Measurements from ENCODE around the gene ANG. TPM values are rescaled to one million over a fixed set of nuclear protein-coding genes. Genes with fewer than 3 reads are reported as not detected.
A peak's percentile ranks its signal among the peaks of the same experiment; 100 is the strongest.
"Not testable (repeated sequence)": the region's sequence is repeated elsewhere in the genome, so short reads cannot be mapped to it uniquely, and the experiment has no call there.

The ANG gene
- total RNA-seq, result 1 to 10 TPM in 1 of 2 experiments, under 1 TPM in 1; 0.83 to 1.8 TPM

DNA sequence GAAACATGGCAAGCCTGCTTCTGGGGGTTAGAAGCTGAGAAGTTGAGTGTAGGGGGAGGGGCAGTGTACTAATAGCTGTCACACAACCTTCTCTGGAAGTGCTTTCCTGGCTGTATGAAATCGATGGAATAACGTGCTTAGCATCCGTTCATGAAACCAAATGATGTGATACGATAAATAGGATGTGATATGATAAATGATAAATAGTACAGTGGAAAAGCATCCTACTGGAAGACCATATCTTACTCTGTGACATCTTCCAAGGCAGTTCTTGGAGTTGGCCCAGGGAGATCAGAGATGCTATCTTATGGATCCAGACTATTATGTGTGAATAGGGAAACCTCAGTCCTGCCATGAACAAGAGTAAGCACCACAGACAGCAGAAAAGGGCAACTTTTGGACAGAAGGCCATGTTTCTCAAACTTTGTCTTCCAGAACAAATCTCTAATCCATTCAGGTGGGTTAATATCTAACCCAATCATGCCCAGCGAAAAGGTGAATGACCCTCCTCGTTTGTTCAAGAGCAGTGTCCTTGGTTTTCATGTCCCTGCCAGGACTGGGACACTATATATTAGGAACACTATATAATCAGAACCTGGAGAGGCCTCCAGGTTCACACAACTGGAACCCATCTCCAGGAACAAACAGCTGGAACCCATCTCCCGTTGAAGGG is at the start of gene ANG:
ANG (plus strand) TSS at position 598 of the 673 bp plus-strand sequence. CDS start 4,801 bp downstream, outside the sequence.
- ChIA-PET CTCF (interaction anchor here (0.8 to 1.5 kb wide), 2 partner anchors 70 to 75 kb away, joined by 3 to 4 read pairs; no protein-coding TSS in a partner anchor), POLR2A (no interaction called here)
- ATAC-seq, result no peak
- Mint-ChIP-seq H3K27ac (no peak within 1 kb of the TSS), H3K27me3 (no peaks in the 10 kb centered on the region), H3K36me3 (ENCODE audit: low read depth) (no peaks in the 10 kb centered on the region), H3K4me3 (no peak within 1 kb of the TSS), H3K4me1 (peaks cover 21% of the 10 kb centered on the region), H3K9me3 (ENCODE audit: low read depth) (no peaks in the 10 kb centered on the region)
- DNase-seq, result no peak
- intact Hi-C loops (cut with DNase I, micrococcal nuclease), result loop anchor here in 1 of 2 experiments (10.0 kb wide), 1 partner anchor 576 kb away; the partner anchor contains the start of gene HNRNPC

DNA sequence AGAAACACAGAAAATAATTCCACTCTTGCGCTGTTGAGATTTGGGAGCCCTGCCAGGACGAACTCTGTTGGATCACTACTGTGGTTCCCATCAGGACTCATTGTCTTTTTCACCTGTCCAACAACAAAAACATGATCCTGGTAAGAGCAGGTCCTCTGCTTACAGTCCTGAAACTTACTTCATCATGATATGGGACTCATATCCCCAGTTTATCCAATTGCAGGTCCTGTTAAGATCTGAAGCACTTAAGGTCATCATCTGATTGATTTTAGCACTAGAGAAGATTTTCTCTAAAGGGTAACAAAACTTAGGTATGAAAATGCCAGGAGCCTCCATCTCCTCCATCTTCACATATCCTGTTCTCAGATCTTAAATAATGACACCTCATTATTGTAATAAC is 47.0 kb upstream of the ANG start, which contains the start of gene OR6S1:
OR6S1 (minus strand) TSS at position 101 of the 400 bp plus-strand sequence; CDS start at position 101, 0 bp downstream.
- DNase-seq (no peak), ATAC-seq (no peak)
- Mint-ChIP-seq H3K4me3 (no peak within 1 kb of the TSS), H3K9me3 (ENCODE audit: low read depth) (no peaks in the 10 kb centered on the region), H3K4me1 (no peaks in the 10 kb centered on the region), H3K27me3 (peaks cover 17% of the 10 kb centered on the region), H3K27ac (no peak within 1 kb of the TSS), H3K36me3 (ENCODE audit: low read depth) (no peaks in the 10 kb centered on the region)
- POLR2A ChIA-PET, result no interaction called here
- intact Hi-C loops (cut with DNase I, micrococcal nuclease), result no loop called here
- CTCF ChIA-PET, result no interaction called here

- CTCF ChIA-PET, result interaction anchor here (1.0 kb wide), 2 partner anchors 28 to 33 kb away, joined by 3 read pairs; no protein-coding TSS in a partner anchor
- POLR2A ChIA-PET, result no interaction called here
- no peak overlapping the region for H3K27ac Mint-ChIP-seq
These were observed 46.4 kb upstream of the ANG start for GRCh38 chr14:20642182-20642581.

GRCh38 chr14:20642755-20643154 is 45.8 kb upstream of the ANG start:
- H3K4me3 Mint-ChIP-seq; H3K36me3 Mint-ChIP-seq (ENCODE audit: low read depth); H3K4me1 Mint-ChIP-seq; H3K27ac Mint-ChIP-seq; ATAC-seq; intact Hi-C loops (cut with DNase I, micrococcal nuclease); POLR2A ChIA-PET; H3K9me3 Mint-ChIP-seq (ENCODE audit: low read depth); DNase-seq: not testable (repeated sequence)
- H3K27me3 Mint-ChIP-seq, result peaks cover 19% of the 10 kb centered on the region
- CTCF ChIA-PET, result interaction anchor here (0.6 to 1.0 kb wide), 3 partner anchors 27 to 529 kb away, joined by 3 read pairs; no protein-coding TSS in a partner anchor

More at GRCh38 chr14:20642182-20642581, 46.4 kb upstream of the ANG start:
- Mint-ChIP-seq H3K4me3 (no peak overlapping the region), H3K9me3 (ENCODE audit: low read depth) (no peaks in the 10 kb centered on the region), H3K27me3 (peaks cover 17% of the 10 kb centered on the region), H3K36me3 (ENCODE audit: low read depth) (no peaks in the 10 kb centered on the region), H3K4me1 (no peaks in the 10 kb centered on the region)
- intact Hi-C loops (cut with DNase I, micrococcal nuclease), result no loop called here
- no peak for DNase-seq
- no peak for ATAC-seq

GRCh38 chr14:20644520-20644919 is 44.0 kb upstream of the ANG start:
- peaks cover 21% of the 10 kb centered on the region for H3K27me3 Mint-ChIP-seq
- ChIA-PET CTCF (no interaction called here), POLR2A (no interaction called here)
- intact Hi-C loops (cut with DNase I, micrococcal nuclease), result no loop called here
- H3K4me1 Mint-ChIP-seq, result no peaks in the 10 kb centered on the region
- DNase-seq, result no peak
- H3K27ac Mint-ChIP-seq, result no peak overlapping the region
- no peaks in the 10 kb centered on the region for H3K36me3 Mint-ChIP-seq (ENCODE audit: low read depth)
- H3K9me3 Mint-ChIP-seq (ENCODE audit: low read depth), result no peaks in the 10 kb centered on the region
- H3K4me3 Mint-ChIP-seq, result no peak overlapping the region
- no peak for ATAC-seq

GRCh38 chr14:20645481-20645880 is 43.1 kb upstream of the ANG start:
- intact Hi-C loops (cut with DNase I, micrococcal nuclease), result no loop called here
- Mint-ChIP-seq H3K27ac (no peak overlapping the region), H3K4me3 (no peak overlapping the region), H3K27me3 (peaks cover 22% of the 10 kb centered on the region), H3K4me1 (no peaks in the 10 kb centered on the region), H3K9me3 (ENCODE audit: low read depth) (no peaks in the 10 kb centered on the region), H3K36me3 (ENCODE audit: low read depth) (no peaks in the 10 kb centered on the region)
- ATAC-seq (no peak), DNase-seq (no peak)
- CTCF ChIA-PET, result interaction anchor here (0.7 kb wide), 1 partner anchor 12 kb away, joined by 5 read pairs; no protein-coding TSS in a partner anchor
- POLR2A ChIA-PET, result interaction anchor here (0.6 kb wide), 1 partner anchor 303 kb away, joined by 3 read pairs; no protein-coding TSS in a partner anchor

GRCh38 chr14:20652996-20653975 is 35.3 kb upstream of the ANG start:
- H3K4me1 Mint-ChIP-seq, result peaks cover 16% of the 10 kb centered on the region
- H3K27me3 Mint-ChIP-seq, result peaks cover 56% of the 10 kb centered on the region
- no peaks in the 10 kb centered on the region for H3K9me3 Mint-ChIP-seq (ENCODE audit: low read depth)
- CTCF ChIA-PET, result interaction anchor here (0.7 to 1.7 kb wide), 2 partner anchors 28 to 392 kb away, joined by 4 to 7 read pairs; no protein-coding TSS in a partner anchor
- H3K36me3 Mint-ChIP-seq (ENCODE audit: low read depth), result no peaks in the 10 kb centered on the region
- peak overlapping the region; percentile 66 for H3K4me3 Mint-ChIP-seq
- intact Hi-C loops (cut with DNase I, micrococcal nuclease), result loop anchor here (1.0 to 5.0 kb wide), 5 partner anchors 20 to 40 kb away; no protein-coding TSS in a partner anchor
- peak; percentile 88 for ATAC-seq
- POLR2A ChIA-PET, result interaction anchor here (0.9 kb wide), 1 partner anchor 23 kb away, joined by 4 read pairs; no protein-coding TSS in a partner anchor
- peak; percentile 86 for DNase-seq
- H3K27ac Mint-ChIP-seq, result no peak overlapping the region

GRCh38 chr14:20655851-20656250 is 32.7 kb upstream of the ANG start:
- H3K27me3 Mint-ChIP-seq, result peaks cover 51% of the 10 kb centered on the region
- ATAC-seq (no peak), DNase-seq (no peak)
- peaks cover 16% of the 10 kb centered on the region for H3K4me1 Mint-ChIP-seq
- CTCF ChIA-PET, result interaction anchor here (0.6 to 2.7 kb wide), 8 partner anchors 8 to 287 kb away, joined by 3 to 10 read pairs (median 4); partner anchors contain the start of gene RNASE4
- H3K36me3 Mint-ChIP-seq (ENCODE audit: low read depth), result no peaks in the 10 kb centered on the region
- no peak overlapping the region for H3K4me3 Mint-ChIP-seq
- H3K9me3 Mint-ChIP-seq (ENCODE audit: low read depth), result no peaks in the 10 kb centered on the region
- intact Hi-C loops (cut with DNase I, micrococcal nuclease), result no loop called here
- POLR2A ChIA-PET, result no interaction called here
- no peak overlapping the region for H3K27ac Mint-ChIP-seq

DNA sequence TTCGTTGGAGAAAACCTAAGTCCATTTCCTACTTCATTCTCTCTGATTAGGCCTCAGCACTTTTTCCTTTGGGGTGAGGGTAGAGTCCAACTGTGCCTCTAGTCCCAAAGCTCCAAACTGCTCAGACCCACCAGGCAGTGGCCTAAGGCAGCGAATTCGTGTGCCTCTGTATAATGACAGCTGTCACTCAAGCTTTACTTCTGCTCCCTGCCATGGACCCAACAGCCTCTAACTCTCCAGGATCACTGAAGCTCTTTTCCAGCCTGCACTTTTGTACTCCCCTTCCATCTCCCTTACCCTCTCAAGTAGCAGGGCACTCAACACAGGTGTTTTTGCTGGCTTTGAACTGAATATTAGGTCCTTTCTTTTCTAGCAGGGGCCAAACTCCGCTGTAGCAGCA is 32.3 kb upstream of the ANG start:
- intact Hi-C loops (cut with DNase I, micrococcal nuclease), result no loop called here
- H3K27ac Mint-ChIP-seq, result no peak overlapping the region
- no peak for DNase-seq
- ATAC-seq, result no peak
- POLR2A ChIA-PET, result no interaction called here
- H3K4me1 Mint-ChIP-seq, result peaks cover 16% of the 10 kb centered on the region
- H3K9me3 Mint-ChIP-seq (ENCODE audit: low read depth), result no peaks in the 10 kb centered on the region
- no peaks in the 10 kb centered on the region for H3K36me3 Mint-ChIP-seq (ENCODE audit: low read depth)
- peaks cover 51% of the 10 kb centered on the region for H3K27me3 Mint-ChIP-seq
- CTCF ChIA-PET, result interaction anchor here (0.6 to 2.7 kb wide), 7 partner anchors 8 to 240 kb away, joined by 4 to 10 read pairs (median 5); partner anchors contain the start of gene RNASE4
- no peak overlapping the region for H3K4me3 Mint-ChIP-seq

GRCh38 chr14:20657216-20658211 is 31.1 kb upstream of the ANG start:
- ChIA-PET POLR2A (interaction anchor here (0.6 kb wide), 1 partner anchor 35 kb away, joined by 3 read pairs; no protein-coding TSS in a partner anchor), CTCF (interaction anchor here (0.7 to 3.7 kb wide), 12 partner anchors 10 to 331 kb away, joined by 3 to 31 read pairs (median 4); partner anchors contain the start of gene RNASE4)
- Mint-ChIP-seq H3K36me3 (ENCODE audit: low read depth) (no peaks in the 10 kb centered on the region), H3K4me1 (peaks cover 21% of the 10 kb centered on the region), H3K27ac (no peak overlapping the region), H3K27me3 (peaks cover 44% of the 10 kb centered on the region), H3K9me3 (ENCODE audit: low read depth) (no peaks in the 10 kb centered on the region), H3K4me3 (no peak overlapping the region)
- ATAC-seq, result peak; percentile 63
- intact Hi-C loops (cut with DNase I, micrococcal nuclease), result no loop called here
- DNase-seq, result peak; percentile 62

Data from activated CD4-positive, alpha-beta T cell treated with anti-CD3 and anti-CD28 coated beads for 36 hours (primary cell).